Tibial nerve (tissue), 4 donors: ENCODE results near the gene CEP112.

Source experiments
- EP300 ChIP-seq, 2 donors: sonication (generic); formaldehyde crosslinking; IDR thresholded peaks; one replicate each; pipeline ENCODE4 v1.6.1; 2017; ENCODE audit warnings: antibody characterized with exemption in 2 of 2, mild to moderate bottlenecking in 1 of 2
- POLR2A ChIP-seq, 2 donors: fragments of 450-650 bp; IDR thresholded peaks; one replicate each; pipeline ENCODE4 v1.6.1; 2017; ENCODE audit warnings: antibody characterized with exemption in 2 of 2, mild to moderate bottlenecking in 2 of 2, moderate library complexity in 2 of 2
- TF ChIP-seq, protein P1 (sequence below), 5 experiments: fragments of 200-600 bp in 3 of 5; fragments of 450-650 bp in 2 of 5; sonication (generic) in 3 of 5; IDR thresholded peaks; one replicate each; pipeline ENCODE4 v1.5.1; 2016 to 2019; ENCODE audit warnings: antibody characterized with exemption in 5 of 5, mild to moderate bottlenecking in 3 of 5, moderate library complexity in 2 of 5

DNA sequence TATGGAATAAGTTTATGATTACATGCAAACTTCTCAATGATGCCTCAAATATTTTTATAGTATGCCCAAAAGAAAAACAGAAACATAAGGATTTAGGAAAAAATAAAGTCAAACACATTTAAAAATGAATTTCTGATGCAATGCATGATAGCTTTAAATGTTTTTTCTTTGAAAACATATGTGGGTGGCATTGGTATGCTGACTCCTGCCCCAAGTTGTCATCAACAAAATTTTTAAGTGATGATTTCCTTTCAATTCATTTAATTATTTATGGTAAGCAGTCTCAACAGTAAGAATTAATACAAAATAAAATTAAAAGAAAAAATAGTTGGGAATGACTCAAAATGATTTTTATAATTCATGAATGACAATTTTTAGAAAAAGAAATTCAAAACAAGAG, 104.9 kb downstream of the CEP112 start:
- TF ChIP-seq, protein P1, sequence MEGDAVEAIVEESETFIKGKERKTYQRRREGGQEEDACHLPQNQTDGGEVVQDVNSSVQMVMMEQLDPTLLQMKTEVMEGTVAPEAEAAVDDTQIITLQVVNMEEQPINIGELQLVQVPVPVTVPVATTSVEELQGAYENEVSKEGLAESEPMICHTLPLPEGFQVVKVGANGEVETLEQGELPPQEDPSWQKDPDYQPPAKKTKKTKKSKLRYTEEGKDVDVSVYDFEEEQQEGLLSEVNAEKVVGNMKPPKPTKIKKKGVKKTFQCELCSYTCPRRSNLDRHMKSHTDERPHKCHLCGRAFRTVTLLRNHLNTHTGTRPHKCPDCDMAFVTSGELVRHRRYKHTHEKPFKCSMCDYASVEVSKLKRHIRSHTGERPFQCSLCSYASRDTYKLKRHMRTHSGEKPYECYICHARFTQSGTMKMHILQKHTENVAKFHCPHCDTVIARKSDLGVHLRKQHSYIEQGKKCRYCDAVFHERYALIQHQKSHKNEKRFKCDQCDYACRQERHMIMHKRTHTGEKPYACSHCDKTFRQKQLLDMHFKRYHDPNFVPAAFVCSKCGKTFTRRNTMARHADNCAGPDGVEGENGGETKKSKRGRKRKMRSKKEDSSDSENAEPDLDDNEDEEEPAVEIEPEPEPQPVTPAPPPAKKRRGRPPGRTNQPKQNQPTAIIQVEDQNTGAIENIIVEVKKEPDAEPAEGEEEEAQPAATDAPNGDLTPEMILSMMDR (IDR thresholded peaks at IDR 0.05) = no peak
- TF ChIP-seq POLR2A (IDR thresholded peaks at IDR 0.05) (no peak), EP300 (IDR thresholded peaks at IDR 0.05) (no peak)
